H1 (cell line): Measurements from ENCODE around the gene DENND10. TPM values are rescaled to one million over a fixed set of nuclear protein-coding genes. Genes with fewer than 3 reads are reported as not detected.

Experiments used
- CTCF ChIA-PET: fragments of 300-600 bp; sonication (Branson Sonifier 250); formaldehyde crosslinking; loops from one replicate; lab custom pipeline; 2021; ENCODE audit not compliant: partially characterized antibody; lab: Charles Lee
- POLR2A ChIA-PET: fragments of 300-600 bp; sonication (Branson Sonifier 250); formaldehyde crosslinking; loops from one replicate; lab custom pipeline; 2021; ENCODE audit warnings: inconsistent platforms; ENCODE audit not compliant: partially characterized antibody; lab: Charles Lee
- DNase-seq, 2 experiments: peaks; one replicate each; pipeline versions ENCODE4 v3.0.0 to v3.0.0-alpha.2; 2010 to 2022; ENCODE audit warnings: low spot score in 2 of 2, low read depth in 1 of 2, mixed read lengths in 1 of 2
- FAIRE-seq: peaks from 2 replicates; lab custom pipeline; 2011; peaks lifted over from hg19 to GRCh38; lab: Jason Lieb, UNC
- H2AFZ ChIP-seq: 2 replicates; pipeline ENCODE4 v1.8.1; 2012; ENCODE audit warnings: low read length, inconsistent platforms
- H2AK5ac ChIP-seq: 2 replicates; pipeline ENCODE4 v1.6.1; 2013; ENCODE audit warnings: low read depth, low read length
- H2BK120ac ChIP-seq: replicated peaks from 2 replicates; pipeline ENCODE3; 2013; ENCODE audit warnings: low read depth, low read length, inconsistent platforms
- H2BK12ac ChIP-seq: 2 replicates; pipeline ENCODE4 v1.6.1; 2013; ENCODE audit warnings: low read depth, low read length
- H2BK15ac ChIP-seq: 2 replicates; pipeline ENCODE4 v1.6.1; 2013; ENCODE audit warnings: low read length
- H2BK20ac ChIP-seq: 2 replicates; pipeline ENCODE4 v1.6.1; 2013; ENCODE audit warnings: low read length
- H2BK5ac ChIP-seq: 2 replicates; pipeline ENCODE4 v1.6.1; 2013; ENCODE audit warnings: low read depth, low read length
- H3K14ac ChIP-seq: 2 replicates; pipeline ENCODE4 v1.6.1; 2013; ENCODE audit warnings: inconsistent platforms; ENCODE audit not compliant: insufficient read length
- H3K18ac ChIP-seq: 2 replicates; pipeline ENCODE4 v1.6.1; 2013; ENCODE audit warnings: low read length; ENCODE audit errors: extremely low read depth
- H3K23ac ChIP-seq: 2 replicates; pipeline ENCODE4 v1.6.1; 2013; ENCODE audit warnings: inconsistent platforms; ENCODE audit not compliant: insufficient read length
- H3K23me2 ChIP-seq: 2 replicates; pipeline ENCODE4 v1.6.1; 2013; ENCODE audit warnings: low read depth, low read length
- H3K27ac ChIP-seq: 2 replicates; pipeline ENCODE4 v1.6.1; 2011; ENCODE audit warnings: low read depth, low read length, inconsistent platforms
- H3K27me3 ChIP-seq, 4 experiments: replicated peaks in 1 of 4; 1 replicate in 1 of 4; 2 replicates in 3 of 4; pipeline versions ENCODE4 v1.6.1 to v1.8.1; 2011 to 2013; ENCODE audit warnings: low read length in 3 of 4, mild to moderate bottlenecking in 3 of 4, inconsistent platforms in 2 of 4, mixed read lengths in 2 of 4, moderate library complexity in 1 of 4; ENCODE audit not compliant: control insufficient read depth in 3 of 4, insufficient read depth in 3 of 4; ENCODE audit errors: extremely low read depth in 1 of 4
- H3K36me3 ChIP-seq, 4 experiments: 2 replicates each; pipeline versions ENCODE4 v1.6.1 to v1.8.1; 2011 to 2013; ENCODE audit warnings: mild to moderate bottlenecking in 4 of 4, low read length in 3 of 4, moderate library complexity in 2 of 4, control low read depth in 1 of 4, inconsistent platforms in 1 of 4; ENCODE audit not compliant: insufficient read depth in 4 of 4, control insufficient read depth in 2 of 4
- H3K4ac ChIP-seq: replicated peaks from 2 replicates; pipeline ENCODE3; 2013; ENCODE audit warnings: low read length, low read depth, mixed read lengths, inconsistent platforms; ENCODE audit not compliant: insufficient read length
- H3K4me1 ChIP-seq, 4 experiments: replicated peaks in 1 of 4; 1 replicate in 1 of 4; 2 replicates in 3 of 4; pipeline versions ENCODE4 v1.6.1 to v1.8.1; 2011 to 2013; ENCODE audit warnings: low read length in 3 of 4, inconsistent platforms in 2 of 4, mixed read lengths in 1 of 4; ENCODE audit not compliant: insufficient read depth in 4 of 4, control insufficient read depth in 3 of 4
- H3K4me2 ChIP-seq, 2 experiments: 2 replicates each; pipeline versions ENCODE4 v1.6.1 to v1.8.1; 2011 to 2013; ENCODE audit warnings: low read depth in 2 of 2, low read length in 2 of 2, control low read depth in 1 of 2, inconsistent platforms in 1 of 2, mild to moderate bottlenecking in 1 of 2; ENCODE audit not compliant: insufficient read depth in 1 of 2
- H3K4me3 ChIP-seq, 4 experiments: fragments of 200-600, 300-600 bp in 1 of 4; sonication (generic), shearing (Covaris generic), sonication (Bioruptor Twin) in 1 of 4; 2 replicates each; pipeline versions ENCODE4 v1.5.1 to v1.8.1; 2011 to 2016; ENCODE audit warnings: low read length in 4 of 4, low read depth in 3 of 4, control low read depth in 2 of 4, inconsistent platforms in 2 of 4, mild to moderate bottlenecking in 2 of 4, mixed read lengths in 1 of 4, moderate library complexity in 1 of 4; ENCODE audit not compliant: insufficient read depth in 2 of 4; ENCODE audit errors: extremely low read depth in 1 of 4
- H3K56ac ChIP-seq: replicated peaks from 2 replicates; pipeline ENCODE3; 2013; ENCODE audit warnings: low read depth, mild to moderate bottlenecking, mixed read lengths, low read length, inconsistent platforms; ENCODE audit not compliant: insufficient read length
- H3K79me1 ChIP-seq: 2 replicates; pipeline ENCODE4 v1.6.1; 2013; ENCODE audit warnings: low read depth, low read length, control low read depth
- H3K79me2 ChIP-seq, 2 experiments: 2 replicates each; pipeline versions ENCODE4 v1.6.1 to v1.8.1; 2012 to 2013; ENCODE audit warnings: low read length in 2 of 2, mild to moderate bottlenecking in 2 of 2, inconsistent platforms in 1 of 2; ENCODE audit not compliant: insufficient read depth in 2 of 2, control insufficient read depth in 1 of 2
- H3K9ac ChIP-seq, 4 experiments: replicated peaks in 1 of 4; 1 replicate in 1 of 4; 2 replicates in 3 of 4; pipeline versions ENCODE4 v1.6.1 to v1.8.1; 2011 to 2013; ENCODE audit warnings: low read depth in 3 of 4, low read length in 3 of 4, control low read depth in 2 of 4, mild to moderate bottlenecking in 2 of 4, moderate library complexity in 2 of 4, inconsistent platforms in 1 of 4; ENCODE audit errors: extremely low read depth in 1 of 4
- H3K9me3 ChIP-seq, 2 experiments: 2 replicates each; pipeline versions ENCODE4 v1.6.1 to v1.8.1; 2012 to 2013; ENCODE audit warnings: mild to moderate bottlenecking in 2 of 2, moderate library complexity in 2 of 2, control low read depth in 1 of 2, inconsistent platforms in 1 of 2, low read depth in 1 of 2, low read length in 1 of 2, mixed read lengths in 1 of 2; ENCODE audit not compliant: insufficient read depth in 2 of 2
- H4K20me1 ChIP-seq, 2 experiments: replicated peaks in 1 of 2; 2 replicates each; pipeline versions ENCODE3 to v1.8.1; 2011 to 2013; ENCODE audit warnings: inconsistent platforms in 2 of 2, low read length in 2 of 2, mild to moderate bottlenecking in 1 of 2; ENCODE audit not compliant: insufficient read depth in 2 of 2, control insufficient read depth in 1 of 2
- H4K5ac ChIP-seq: 2 replicates; pipeline ENCODE4 v1.6.1; 2013; ENCODE audit warnings: low read length, low read depth, mixed read lengths, inconsistent platforms; ENCODE audit not compliant: insufficient read length
- H4K8ac ChIP-seq: 2 replicates; pipeline ENCODE4 v1.8.0; 2013; ENCODE audit warnings: mild to moderate bottlenecking, moderate library complexity, low read length, inconsistent platforms; ENCODE audit not compliant: insufficient read depth; ENCODE audit errors: extremely low read depth
- H4K91ac ChIP-seq: replicated peaks from 2 replicates; pipeline ENCODE3; 2013; ENCODE audit warnings: low read length, mixed read lengths, inconsistent platforms; ENCODE audit not compliant: insufficient read length
- BACH1 ChIP-seq: IDR thresholded peaks from 2 replicates; pipeline ENCODE4 v1.6.1; 2012; ENCODE audit warnings: low read length, improper control_type of control experiment
- E2F6 ChIP-seq: IDR thresholded peaks from 2 replicates; pipeline ENCODE4 v1.6.1; 2012; ENCODE audit warnings: inconsistent platforms
- SP1 ChIP-seq: IDR thresholded peaks from 2 replicates; pipeline ENCODE4 v1.6.1; 2011; ENCODE audit warnings: low read depth, low read length
- WGBS, 2 experiments: shearing (Covaris generic) in 1 of 2; methylation state at CpG; one replicate each; pipeline versions ENCODE4 v1.1.6 to v1.1.7; 2013 to 2015; ENCODE audit warnings: low lambda C conversion rate in 2 of 2, mixed read lengths in 2 of 2, inconsistent platforms in 1 of 2, low coverage in 1 of 2, missing lambda C conversion rate in 1 of 2; ENCODE audit not compliant: insufficient replicate concordance in 2 of 2, insufficient coverage in 1 of 2, insufficient read length in 1 of 2; ENCODE audit errors: extremely low coverage in 1 of 2, missing lambda C conversion rate in 1 of 2; 5-methylcytosine and 5-hydroxymethylcytosine counted together
- polyA plus RNA-seq, 7 experiments: library from polyadenylated mRNA; depleted of rRNA in 3 of 7; stranded (reverse) in 5 of 7; unstranded in 2 of 7; fragments of >200 nt in 5 of 7; fragments of 200-250 nt in 2 of 7; gene quantifications; 1 replicate in 5 of 7; 2 replicates in 1 of 7; 4 replicates in 1 of 7; pipeline versions ENCODE4 v1.2.1 to v1.2.3, GENCODE V29; 2011 to 2013; ENCODE audit warnings: missing spikeins in 2 of 7, mixed read lengths in 2 of 7
- total RNA-seq: library from RNA; stranded (reverse); fragmentation: NEBNext Ultra II Directional; extraction: Animal tissue kit (Norgen Biotek cat#: 25700); gene quantifications from 2 replicates; pipeline ENCODE4 v1.2.1, GENCODE V29; 2021

The DENND10 gene
- total and polyA plus RNA-seq, 2 of the 8 experiments (the other 6 are each of a cell fraction or from before 2014, with no cell fraction given) = 49.3 to 64.4 TPM

GRCh38 chr10:119177708-119178371, 73.9 kb downstream of the DENND10 start:
- Histone ChIP-seq H3K4me2 (peak overlapping the region; percentile 79), H3K9me3 (peaks cover 0 to 3% of the 10 kb centered on the region in 2 experiments; a peak in 1 of 4 replicates), H3K27ac (peak overlapping the region; percentile 91), H3K23me2 (0 out of 2 replicates have a peak, but pooled peaks cover 2% of the 10 kb centered on the region), H2AFZ (0 out of 2 replicates have a peak overlapping the region, but pooled peaks have one; percentile 91), H2BK12ac (0 out of 2 replicates have a peak overlapping the region, but pooled peaks have one; percentile 21), H2BK120ac (no peak overlapping the region), H3K4me3 (peak overlapping the region; percentile 86 to 99 (median 92)), H2BK5ac (peak overlapping the region; percentile 83), H3K4me1 (peaks cover 0 to 3% (median 2%) of the 10 kb centered on the region in 4 experiments; a peak in 4 of 7 replicates), H4K8ac (no peak overlapping the region), H3K79me2 (peaks cover 4 to 41% of the 10 kb centered on the region in 2 experiments), H4K5ac (peak overlapping the region; percentile 73), H3K56ac (peak overlapping the region; percentile 20), H3K18ac (peak overlapping the region; percentile 88), H4K20me1 (no peaks in the 10 kb centered on the region), H2BK20ac (no peak overlapping the region), H2AK5ac (no peak overlapping the region), H4K91ac (peak overlapping the region; percentile 25), H3K79me1 (peaks cover 2% of the 10 kb centered on the region; the same call in 1 of the 2 replicates), H2BK15ac (no peak overlapping the region), H3K4ac (peak overlapping the region; percentile 64), H3K36me3 (peaks cover 3 to 37% (median 12%) of the 10 kb centered on the region in 4 experiments; a peak in 4 of 8 replicates), H3K27me3 (no peaks in the 10 kb centered on the region), H3K23ac (no peak overlapping the region), H3K14ac (peak overlapping the region; percentile 5), H3K9ac (peak overlapping the region; percentile 88 to 94 (median 91))
- TF ChIP-seq BACH1 (peak; percentile 5; the same call in 1 of the 2 replicates), SP1 (no peak), E2F6 (peak; percentile 7; the same call in 1 of the 2 replicates)
- FAIRE-seq (no peak), DNase-seq (no peak)
- WGBS, 2 experiments = 32% methylated on average over 20 of the region's 21 CpGs; no CpG with 5 or more reads in 1 of the 2 experiments
- ChIA-PET CTCF (no interaction called here), POLR2A (interaction anchor here (2.2 kb wide), 1 partner anchor 13 kb away, joined by 9 read pairs; the partner anchor contains the start of gene SFXN4)
